DMS 273 (cell line): ENCODE measurements around the gene ATG4C.

Source experiments
- DNase-seq: peaks from one replicate; lab custom pipeline; 2025; ENCODE audit not compliant: unreplicated experiment; lab: John Stamatoyannopoulos, UW

The ATG4C gene

GRCh38 chr1:62836856-62837540, 53.1 kb downstream of the ATG4C start:
- no peak for DNase-seq

- DNase-seq: no peak
Measured at GRCh38 chr1:62840555-62840954, 56.6 kb downstream of the ATG4C start.

- peak; percentile 77 for DNase-seq
Measured at GRCh38 chr1:62841587-62842169, 57.7 kb downstream of the ATG4C start.

GRCh38 chr1:62844030-62844429, 60.1 kb downstream of the ATG4C start:
- DNase-seq: peak; percentile 23

GRCh38 chr1:62849031-62849430, 65.1 kb downstream of the ATG4C start:
- peak; percentile 15 for DNase-seq

GRCh38 chr1:62852253-62852652, 68.3 kb downstream of the ATG4C start:
- DNase-seq: no peak

GRCh38 chr1:62856960-62857359, 73.0 kb downstream of the ATG4C start:
- no peak for DNase-seq

GRCh38 chr1:62869217-62869754, 85.4 kb downstream of the ATG4C start:
- no peak for DNase-seq

GRCh38 chr1:62870148-62870547, 86.2 kb downstream of the ATG4C start:
- DNase-seq: no peak

GRCh38 chr1:62875676-62876075, 91.7 kb downstream of the ATG4C start:
- no peak for DNase-seq

GRCh38 chr1:62876535-62876934, 92.6 kb downstream of the ATG4C start:
- no peak for DNase-seq

GRCh38 chr1:62877579-62877978, 93.6 kb downstream of the ATG4C start:
- DNase-seq: no peak

- DNase-seq: no peak
Measured at GRCh38 chr1:62879962-62880361, 96.0 kb downstream of the ATG4C start.

GRCh38 chr1:62882201-62883104, 98.5 kb downstream of the ATG4C start:
- DNase-seq: peak; percentile 85

- DNase-seq: no peak
Measured at GRCh38 chr1:62884156-62884740, 100.3 kb downstream of the ATG4C start.

- DNase-seq: no peak
Measured at GRCh38 chr1:62887799-62888507, 104.0 kb downstream of the ATG4C start.

- no peak for DNase-seq
Measured at GRCh38 chr1:62891956-62892562, 108.1 kb downstream of the ATG4C start.

GRCh38 chr1:62897788-62898187, 113.9 kb downstream of the ATG4C start:
- DNase-seq: no peak

GRCh38 chr1:62900566-62900965, 116.6 kb downstream of the ATG4C start:
- no peak for DNase-seq

GRCh38 chr1:62901650-62902049, 117.7 kb downstream of the ATG4C start:
- DNase-seq: no peak
